GM12878 (cell line): ENCODE results near the gene CYP1A2. TPM values are rescaled to one million over a fixed set of nuclear protein-coding genes. Genes with fewer than 3 reads are reported as not detected.

Experiments
- CHD4 ChIP-seq: fragments of 200-600 bp; sonication (generic); IDR thresholded peaks from 2 replicates; pipeline ENCODE4 v1.6.1; 2016; ENCODE audit warnings: mild to moderate bottlenecking
- ESRRA ChIP-seq: IDR thresholded peaks from 2 replicates; pipeline ENCODE4 v1.6.1; 2012; ENCODE audit warnings: mild to moderate bottlenecking, low read length, improper control_type of control experiment
- FOS ChIP-seq: IDR thresholded peaks from 3 replicates; pipeline ENCODE4 v1.6.1; 2011; ENCODE audit warnings: borderline replicate concordance; ENCODE audit not compliant: insufficient read length; ENCODE audit errors: extremely low read depth
- GABPA ChIP-seq: IDR thresholded peaks from 2 replicates; pipeline ENCODE4 v1.6.1; 2014; ENCODE audit warnings: antibody characterized with exemption, low read depth, mild to moderate bottlenecking, inconsistent platforms
- HDAC2 ChIP-seq: fragments of 200-600 bp; sonication (generic); IDR thresholded peaks from 2 replicates; pipeline ENCODE4 v1.6.1; 2017
- IKZF2 ChIP-seq, 2 experiments: fragments of 450-650 bp; IDR thresholded peaks; 2 replicates each; pipeline ENCODE4 v1.6.1; 2017; ENCODE audit warnings: mild to moderate bottlenecking in 2 of 2, moderate library complexity in 2 of 2
- IRF4 ChIP-seq: IDR thresholded peaks from 2 replicates; pipeline ENCODE4 v1.6.1; 2011; ENCODE audit warnings: low read depth, low read length
- JUNB ChIP-seq: IDR thresholded peaks from 2 replicates; pipeline ENCODE4 v1.6.1; 2016; ENCODE audit warnings: antibody characterized with exemption, mild to moderate bottlenecking
- KLF5 ChIP-seq: fragments of 450-650 bp; IDR thresholded peaks from 2 replicates; pipeline ENCODE4 v1.6.1; 2014; ENCODE audit warnings: mild to moderate bottlenecking; ENCODE audit not compliant: partially characterized antibody
- NFIC ChIP-seq: IDR thresholded peaks from 2 replicates; pipeline ENCODE4 v1.6.1; 2012; ENCODE audit warnings: low read depth, mild to moderate bottlenecking, inconsistent platforms, low read length, moderate library complexity
- NR2C2 ChIP-seq: IDR thresholded peaks from 2 replicates; pipeline ENCODE4 v1.6.1; 2011; ENCODE audit warnings: borderline replicate concordance, low read depth; ENCODE audit not compliant: control insufficient read depth, insufficient read length
- PAX5 ChIP-seq: IDR thresholded peaks from 2 replicates; pipeline ENCODE4 v1.6.1; 2011; ENCODE audit warnings: low read depth, low read length, borderline replicate concordance
- RUNX3 ChIP-seq: IDR thresholded peaks from 2 replicates; pipeline ENCODE4 v1.6.1; 2012; ENCODE audit warnings: low read length, inconsistent platforms
- SIX5 ChIP-seq: IDR thresholded peaks from 2 replicates; pipeline ENCODE4 v1.6.1; 2011; ENCODE audit warnings: mild to moderate bottlenecking, low read depth, low read length, moderate library complexity; ENCODE audit not compliant: severe bottlenecking
- SREBF1 ChIP-seq: IDR thresholded peaks from 2 replicates; pipeline ENCODE4 v1.6.1; 2012; ENCODE audit warnings: mild to moderate bottlenecking, low read length
- SUZ12 ChIP-seq: fragments of 200-600 bp; sonication (generic); IDR thresholded peaks from one replicate; pipeline ENCODE4 v1.6.1; 2018; ENCODE audit warnings: antibody characterized with exemption, mild to moderate bottlenecking; ENCODE audit not compliant: unreplicated experiment
- ZBTB4 ChIP-seq: fragments of 450-650 bp; formaldehyde crosslinking; IDR thresholded peaks from 2 replicates; pipeline ENCODE4 v1.4.0; 2022; ENCODE audit warnings: mild to moderate bottlenecking, moderate library complexity
- ZNF274 ChIP-seq: IDR thresholded peaks from one replicate; pipeline ENCODE4 v1.8.0; 2011; ENCODE audit not compliant: insufficient read length, insufficient read depth
- ZNF384 ChIP-seq: IDR thresholded peaks from 2 replicates; pipeline ENCODE4 v1.6.1; 2012; ENCODE audit warnings: low read depth, mild to moderate bottlenecking, low read length, improper control_type of control experiment, borderline replicate concordance
- ZSCAN29 ChIP-seq: fragments of 450-650 bp; IDR thresholded peaks from 2 replicates; pipeline ENCODE4 v1.6.1; 2017; ENCODE audit warnings: mild to moderate bottlenecking, moderate library complexity
- polyA plus RNA-seq, 11 experiments: library from polyadenylated mRNA; depleted of rRNA in 4 of 11; unstranded in 6 of 11; stranded (reverse) in 5 of 11; fragments of >200 nt; fragmentation: Nextera tagmentation in 4 of 11; fragmentation: Illumina TruSeq in 1 of 11; extraction: Ambion mirVana in 4 of 11; extraction: Trizol in 1 of 11; gene quantifications; 1 replicate in 1 of 11; 2 replicates in 10 of 11; pipeline versions ENCODE4 v1.2.1 to v1.2.3, GENCODE V29; 2011 to 2016; ENCODE audit warnings: inconsistent platforms in 2 of 11, missing spikeins in 2 of 11, low read depth in 1 of 11
- total RNA-seq, 4 experiments: library from RNA; depleted of rRNA in 3 of 4; stranded (reverse); fragments of >200 nt in 3 of 4; fragmentation: Illumina TruSeq in 1 of 4; extraction: Trizol in 1 of 4; gene quantifications; 2 replicates each; pipeline versions ENCODE4 v1.2.1 to v1.2.3, GENCODE V29; 2013 to 2021
- TF ChIP-seq, protein P1 (sequence below): fragments of 450-650 bp; formaldehyde crosslinking; IDR thresholded peaks from 2 replicates; pipeline ENCODE4 v1.4.0; 2020; ENCODE audit warnings: mild to moderate bottlenecking, moderate library complexity
- TF ChIP-seq, protein P2 (sequence below): fragments of 450-650 bp; formaldehyde crosslinking; IDR thresholded peaks from 2 replicates; pipeline ENCODE4 v1.5.0; 2022; ENCODE audit warnings: mild to moderate bottlenecking, missing genetic modification characterization

CYP1A2 gene
- total and polyA plus RNA-seq, 10 of the 15 experiments (the other 5 are each of a cell fraction or from before 2014, with no cell fraction given): 0.03 to 0.09 (median 0.05) TPM; not detected in 7

DNA sequence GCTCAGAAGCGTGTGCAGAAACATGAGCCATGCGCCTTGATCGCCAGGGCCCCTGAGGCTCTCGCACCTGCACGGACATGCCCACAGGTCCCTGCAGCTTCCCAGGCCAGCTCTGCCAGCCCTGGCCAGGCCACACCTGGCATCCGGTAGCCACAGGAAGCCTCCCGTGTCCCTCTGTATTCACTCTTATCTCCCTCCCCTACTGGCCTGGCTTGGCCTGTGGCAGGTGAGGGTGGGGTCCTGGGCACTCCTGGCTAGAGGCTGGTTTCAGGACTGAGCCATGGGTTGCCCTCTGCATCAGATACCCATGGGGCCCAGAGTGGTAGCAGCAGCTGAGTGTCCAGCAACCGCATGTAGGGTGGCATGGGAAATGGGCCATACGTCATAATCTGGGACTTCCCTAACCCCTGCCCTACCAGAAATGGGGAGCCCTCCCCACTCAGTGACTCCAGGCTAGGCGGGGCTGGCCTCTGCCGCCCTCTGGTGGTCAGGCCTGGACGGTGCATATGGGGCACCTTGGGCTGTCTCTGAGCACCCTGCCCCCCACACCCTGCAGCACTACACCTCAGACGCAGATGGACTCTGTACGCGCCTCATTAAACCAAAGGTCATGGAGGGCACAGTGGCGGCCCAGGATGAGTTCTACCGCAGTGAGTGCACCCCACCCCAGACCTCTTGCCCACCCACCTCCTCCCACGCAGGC is 51.4 kb downstream of the CYP1A2 start (continued):
- no peak for TF ChIP-seq ZNF384
- TF ChIP-seq NFIC: no peak
- TF ChIP-seq HDAC2: no peak
- no peak for TF ChIP-seq CHD4
- 0 out of 2 replicates have a peak, but pooled peaks have one; percentile 34 for TF ChIP-seq SREBF1
- no peak for TF ChIP-seq NR2C2
- TF ChIP-seq, protein P1, sequence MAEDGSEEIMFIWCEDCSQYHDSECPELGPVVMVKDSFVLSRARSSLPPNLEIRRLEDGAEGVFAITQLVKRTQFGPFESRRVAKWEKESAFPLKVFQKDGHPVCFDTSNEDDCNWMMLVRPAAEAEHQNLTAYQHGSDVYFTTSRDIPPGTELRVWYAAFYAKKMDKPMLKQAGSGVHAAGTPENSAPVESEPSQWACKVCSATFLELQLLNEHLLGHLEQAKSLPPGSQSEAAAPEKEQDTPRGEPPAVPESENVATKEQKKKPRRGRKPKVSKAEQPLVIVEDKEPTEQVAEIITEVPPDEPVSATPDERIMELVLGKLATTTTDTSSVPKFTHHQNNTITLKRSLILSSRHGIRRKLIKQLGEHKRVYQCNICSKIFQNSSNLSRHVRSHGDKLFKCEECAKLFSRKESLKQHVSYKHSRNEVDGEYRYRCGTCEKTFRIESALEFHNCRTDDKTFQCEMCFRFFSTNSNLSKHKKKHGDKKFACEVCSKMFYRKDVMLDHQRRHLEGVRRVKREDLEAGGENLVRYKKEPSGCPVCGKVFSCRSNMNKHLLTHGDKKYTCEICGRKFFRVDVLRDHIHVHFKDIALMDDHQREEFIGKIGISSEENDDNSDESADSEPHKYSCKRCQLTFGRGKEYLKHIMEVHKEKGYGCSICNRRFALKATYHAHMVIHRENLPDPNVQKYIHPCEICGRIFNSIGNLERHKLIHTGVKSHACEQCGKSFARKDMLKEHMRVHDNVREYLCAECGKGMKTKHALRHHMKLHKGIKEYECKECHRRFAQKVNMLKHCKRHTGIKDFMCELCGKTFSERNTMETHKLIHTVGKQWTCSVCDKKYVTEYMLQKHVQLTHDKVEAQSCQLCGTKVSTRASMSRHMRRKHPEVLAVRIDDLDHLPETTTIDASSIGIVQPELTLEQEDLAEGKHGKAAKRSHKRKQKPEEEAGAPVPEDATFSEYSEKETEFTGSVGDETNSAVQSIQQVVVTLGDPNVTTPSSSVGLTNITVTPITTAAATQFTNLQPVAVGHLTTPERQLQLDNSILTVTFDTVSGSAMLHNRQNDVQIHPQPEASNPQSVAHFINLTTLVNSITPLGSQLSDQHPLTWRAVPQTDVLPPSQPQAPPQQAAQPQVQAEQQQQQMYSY: no peak
- no peak for TF ChIP-seq SUZ12
- TF ChIP-seq IRF4: peak; percentile 78
- peak; percentile 84 for TF ChIP-seq RUNX3
- no peak for TF ChIP-seq KLF5
- 0 out of 2 replicates have a peak, but pooled peaks have one; percentile 43 for TF ChIP-seq ZSCAN29
- TF ChIP-seq ZNF274: no peak
- no peak for TF ChIP-seq JUNB
- TF ChIP-seq IKZF2 (IDR thresholded peaks at IDR 0.05): peak; percentile 60 to 64; a peak in 2 of 4 replicates
- TF ChIP-seq, protein P2, sequence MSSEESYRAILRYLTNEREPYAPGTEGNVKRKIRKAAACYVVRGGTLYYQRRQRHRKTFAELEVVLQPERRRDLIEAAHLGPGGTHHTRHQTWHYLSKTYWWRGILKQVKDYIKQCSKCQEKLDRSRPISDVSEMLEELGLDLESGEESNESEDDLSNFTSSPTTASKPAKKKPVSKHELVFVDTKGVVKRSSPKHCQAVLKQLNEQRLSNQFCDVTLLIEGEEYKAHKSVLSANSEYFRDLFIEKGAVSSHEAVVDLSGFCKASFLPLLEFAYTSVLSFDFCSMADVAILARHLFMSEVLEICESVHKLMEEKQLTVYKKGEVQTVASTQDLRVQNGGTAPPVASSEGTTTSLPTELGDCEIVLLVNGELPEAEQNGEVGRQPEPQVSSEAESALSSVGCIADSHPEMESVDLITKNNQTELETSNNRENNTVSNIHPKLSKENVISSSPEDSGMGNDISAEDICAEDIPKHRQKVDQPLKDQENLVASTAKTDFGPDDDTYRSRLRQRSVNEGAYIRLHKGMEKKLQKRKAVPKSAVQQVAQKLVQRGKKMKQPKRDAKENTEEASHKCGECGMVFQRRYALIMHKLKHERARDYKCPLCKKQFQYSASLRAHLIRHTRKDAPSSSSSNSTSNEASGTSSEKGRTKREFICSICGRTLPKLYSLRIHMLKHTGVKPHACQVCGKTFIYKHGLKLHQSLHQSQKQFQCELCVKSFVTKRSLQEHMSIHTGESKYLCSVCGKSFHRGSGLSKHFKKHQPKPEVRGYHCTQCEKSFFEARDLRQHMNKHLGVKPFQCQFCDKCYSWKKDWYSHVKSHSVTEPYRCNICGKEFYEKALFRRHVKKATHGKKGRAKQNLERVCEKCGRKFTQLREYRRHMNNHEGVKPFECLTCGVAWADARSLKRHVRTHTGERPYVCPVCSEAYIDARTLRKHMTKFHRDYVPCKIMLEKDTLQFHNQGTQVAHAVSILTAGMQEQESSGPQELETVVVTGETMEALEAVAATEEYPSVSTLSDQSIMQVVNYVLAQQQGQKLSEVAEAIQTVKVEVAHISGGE (CRISPR knock-in tag): no peak
- no peak for TF ChIP-seq FOS
- no peak for TF ChIP-seq SIX5
- TF ChIP-seq ZBTB4: no peak
- 0 out of 2 replicates have a peak, but pooled peaks have one; percentile 62 for TF ChIP-seq ESRRA
- 0 out of 2 replicates have a peak, but pooled peaks have one; percentile 11 for TF ChIP-seq PAX5
- no peak for TF ChIP-seq GABPA
